ENCODE data around the gene KLHL24. TPM values are rescaled to one million over a fixed set of nuclear protein-coding genes. Genes with fewer than 3 reads are reported as not detected.
"Not testable (repeated sequence)": the region's sequence is repeated elsewhere in the genome, so short reads cannot be mapped to it uniquely, and the experiment has no call there.

Gene KLHL24
- total RNA-seq: 178 TPM

GRCh38 chr3:183635431-183636220 is at the start of gene KLHL24:
KLHL24 (plus strand) TSS chr3:183635623; CDS start chr3:183650357, 14,734 bp downstream.
- Histone ChIP-seq H3K36me3 (ENCODE audit: control insufficient read depth in 3 of 3, insufficient read depth in 3 of 3, low read length in 3 of 3) (peaks cover 0 to 4% (median 0%) of the 10 kb centered on the region in 3 donors), H3K27ac (ENCODE audit: low read depth, low read length) (peak within 1 kb of the TSS; percentile 100), H3K9me3 (ENCODE audit: control insufficient read depth in 3 of 3, low read length in 3 of 3) (no peaks in the 10 kb centered on the region), H3K27me3 (ENCODE audit: control insufficient read depth in 3 of 3, insufficient read depth in 3 of 3, low read length in 3 of 3) (no peaks in the 10 kb centered on the region), H3K4me3 (ENCODE audit: low read length in 3 of 3) (peak within 1 kb of the TSS; percentile 86 to 94 (median 90)), H3K9ac (ENCODE audit: low read depth in 1 of 3, low read length in 3 of 3) (peak within 1 kb of the TSS; percentile 97 to 100 (median 99)), H3K4me1 (ENCODE audit: control insufficient read depth in 3 of 3, insufficient read depth in 3 of 3, low read length in 3 of 3) (peaks cover 10 to 25% (median 21%) of the 10 kb centered on the region in 3 donors)

DNA sequence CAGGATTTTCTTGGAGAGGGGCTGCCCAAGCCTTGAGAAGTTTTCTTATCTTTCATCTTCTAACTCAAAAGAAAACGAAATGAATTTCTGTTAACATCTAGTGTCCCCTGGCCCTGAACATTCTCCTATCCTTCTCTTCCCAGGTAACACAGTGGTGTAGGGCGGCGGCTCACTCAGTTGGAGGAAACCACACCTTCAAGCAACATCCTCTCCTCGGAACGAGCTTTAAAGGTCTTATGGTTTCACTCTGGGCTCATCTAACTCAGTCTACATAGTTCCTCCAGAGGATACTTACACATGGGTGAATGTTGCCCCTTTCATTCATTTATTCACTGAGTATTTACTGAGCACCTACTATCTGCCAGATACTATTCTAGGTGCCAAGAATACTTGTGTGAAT is 48.9 kb upstream of the KLHL24 start:
- Histone ChIP-seq H3K27me3 (ENCODE audit: control insufficient read depth in 3 of 3, insufficient read depth in 3 of 3, low read length in 3 of 3) (no peaks in the 10 kb centered on the region), H3K27ac (ENCODE audit: low read depth, low read length) (no peak overlapping the region), H3K4me1 (ENCODE audit: control insufficient read depth in 3 of 3, insufficient read depth in 3 of 3, low read length in 3 of 3) (peaks cover 32 to 33% (median 32%) of the 10 kb centered on the region in 3 donors), H3K36me3 (ENCODE audit: control insufficient read depth in 3 of 3, insufficient read depth in 3 of 3, low read length in 3 of 3) (no peaks in the 10 kb centered on the region), H3K4me3 (ENCODE audit: low read length in 3 of 3) (no peak overlapping the region), H3K9ac (ENCODE audit: low read depth in 1 of 3, low read length in 3 of 3) (no peak overlapping the region), H3K9me3 (ENCODE audit: control insufficient read depth in 3 of 3, low read length in 3 of 3) (no peaks in the 10 kb centered on the region)

DNA sequence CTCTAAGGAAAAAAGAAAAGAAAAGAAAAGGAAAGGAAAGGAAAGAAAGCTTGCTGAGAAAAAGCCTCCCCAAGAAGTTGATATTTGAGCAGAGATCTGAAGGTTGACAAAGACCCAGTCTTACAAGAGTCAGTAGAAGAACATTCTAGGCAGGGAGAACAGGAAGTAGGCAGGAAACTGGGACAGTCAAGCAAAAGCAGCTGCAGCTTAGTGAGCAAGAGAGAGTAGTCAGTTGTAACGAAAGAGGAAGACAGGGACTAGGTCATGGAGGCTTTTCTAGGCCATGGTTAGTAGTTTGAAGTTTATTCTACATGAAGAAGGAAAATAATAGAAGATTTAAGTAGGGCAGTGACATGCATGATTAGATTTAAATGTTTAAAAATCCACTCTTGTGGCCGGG is 48.1 kb upstream of the KLHL24 start:
- H3K27ac ChIP-seq (ENCODE audit: low read depth, low read length): no peak overlapping the region
- H3K27me3 ChIP-seq (ENCODE audit: control insufficient read depth in 3 of 3, insufficient read depth in 3 of 3, low read length in 3 of 3): no peaks in the 10 kb centered on the region
- H3K9me3 ChIP-seq (ENCODE audit: control insufficient read depth in 3 of 3, low read length in 3 of 3): no peaks in the 10 kb centered on the region
- H3K4me3 ChIP-seq (ENCODE audit: low read length in 3 of 3): no peak overlapping the region
- no peaks in the 10 kb centered on the region for H3K36me3 ChIP-seq (ENCODE audit: control insufficient read depth in 3 of 3, insufficient read depth in 3 of 3, low read length in 3 of 3)
- peaks cover 27 to 31% (median 30%) of the 10 kb centered on the region in 3 donors for H3K4me1 ChIP-seq (ENCODE audit: control insufficient read depth in 3 of 3, insufficient read depth in 3 of 3, low read length in 3 of 3)
- no peak overlapping the region for H3K9ac ChIP-seq (ENCODE audit: low read depth in 1 of 3, low read length in 3 of 3)

GRCh38 chr3:183590442-183590841 is 45.0 kb upstream of the KLHL24 start:
- no peak overlapping the region for H3K4me3 ChIP-seq (ENCODE audit: low read length in 3 of 3)
- no peak overlapping the region for H3K27ac ChIP-seq (ENCODE audit: low read depth, low read length)
- H3K4me1 ChIP-seq (ENCODE audit: control insufficient read depth in 3 of 3, insufficient read depth in 3 of 3, low read length in 3 of 3): peaks cover 0 to 4% (median 2%) of the 10 kb centered on the region in 3 donors
- no peak overlapping the region for H3K9ac ChIP-seq (ENCODE audit: low read depth in 1 of 3, low read length in 3 of 3)
- H3K27me3 ChIP-seq (ENCODE audit: control insufficient read depth in 3 of 3, insufficient read depth in 3 of 3, low read length in 3 of 3): no peaks in the 10 kb centered on the region
- no peaks in the 10 kb centered on the region for H3K36me3 ChIP-seq (ENCODE audit: control insufficient read depth in 3 of 3, insufficient read depth in 3 of 3, low read length in 3 of 3)
- H3K9me3 ChIP-seq (ENCODE audit: control insufficient read depth in 3 of 3, low read length in 3 of 3): no peaks in the 10 kb centered on the region

DNA sequence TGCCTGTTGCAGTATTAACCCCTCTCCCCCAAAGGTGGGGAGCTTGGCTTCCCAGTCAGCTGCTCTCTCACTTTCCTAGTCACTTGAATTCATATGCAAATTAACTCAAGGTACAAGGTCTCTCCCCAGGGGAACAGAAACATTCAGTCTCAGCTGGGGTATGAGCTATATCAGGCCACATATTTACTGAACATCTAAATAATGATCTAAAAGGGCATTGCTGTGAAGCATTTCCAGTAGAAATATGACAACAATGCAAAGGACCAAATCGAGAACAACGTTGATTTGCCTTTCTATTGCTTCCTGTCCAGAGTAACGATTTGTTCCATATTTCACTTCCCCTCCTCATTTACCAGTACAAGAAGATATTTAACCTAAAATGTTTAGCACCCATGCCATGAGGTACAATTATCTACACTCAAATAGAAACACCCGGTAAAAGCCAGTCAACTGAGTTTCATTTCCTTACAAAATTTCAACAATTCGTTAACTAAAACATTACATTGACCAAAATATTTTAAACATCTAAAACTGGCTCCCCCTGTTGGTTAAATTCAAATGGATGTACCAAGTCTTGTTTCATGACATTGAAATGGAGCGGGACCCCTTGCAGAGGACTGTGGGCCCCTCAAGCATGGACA is 43.4 kb upstream of the KLHL24 start:
- Histone ChIP-seq H3K27ac (ENCODE audit: low read depth, low read length) (no peak overlapping the region), H3K9me3 (ENCODE audit: control insufficient read depth in 3 of 3, low read length in 3 of 3) (no peaks in the 10 kb centered on the region), H3K27me3 (ENCODE audit: control insufficient read depth in 3 of 3, insufficient read depth in 3 of 3, low read length in 3 of 3) (no peaks in the 10 kb centered on the region), H3K4me1 (ENCODE audit: control insufficient read depth in 3 of 3, insufficient read depth in 3 of 3, low read length in 3 of 3) (no peaks in the 10 kb centered on the region), H3K36me3 (ENCODE audit: control insufficient read depth in 3 of 3, insufficient read depth in 3 of 3, low read length in 3 of 3) (no peaks in the 10 kb centered on the region), H3K9ac (ENCODE audit: low read depth in 1 of 3, low read length in 3 of 3) (no peak overlapping the region), H3K4me3 (ENCODE audit: low read length in 3 of 3) (no peak overlapping the region)

DNA sequence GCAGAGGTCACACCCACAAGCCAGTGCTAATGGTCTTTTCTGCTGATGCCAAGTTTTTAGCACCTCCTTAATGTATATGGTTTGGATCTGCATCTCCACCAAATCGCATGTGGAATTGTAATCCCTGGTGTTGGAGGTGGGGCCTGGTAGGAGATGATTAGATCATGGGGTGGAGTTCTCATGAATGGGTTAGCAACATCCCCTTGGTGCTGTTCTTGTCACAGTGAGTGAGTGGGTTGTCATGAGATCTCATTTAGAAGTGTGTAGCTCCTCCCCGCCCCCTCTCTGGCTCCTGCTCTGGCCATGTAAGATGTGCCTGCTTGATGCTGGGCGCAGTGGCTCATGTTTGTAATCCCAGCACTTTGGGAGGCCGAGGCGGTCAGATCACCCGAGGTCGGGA is 42.6 kb upstream of the KLHL24 start:
- Histone ChIP-seq H3K4me3 (ENCODE audit: low read length in 3 of 3) (no peak overlapping the region), H3K9ac (ENCODE audit: low read depth in 1 of 3, low read length in 3 of 3) (no peak overlapping the region), H3K9me3 (ENCODE audit: control insufficient read depth in 3 of 3, low read length in 3 of 3) (no peaks in the 10 kb centered on the region), H3K4me1 (ENCODE audit: control insufficient read depth in 3 of 3, insufficient read depth in 3 of 3, low read length in 3 of 3) (no peaks in the 10 kb centered on the region), H3K27ac (ENCODE audit: low read depth, low read length) (no peak overlapping the region), H3K27me3 (ENCODE audit: control insufficient read depth in 3 of 3, insufficient read depth in 3 of 3, low read length in 3 of 3) (no peaks in the 10 kb centered on the region), H3K36me3 (ENCODE audit: control insufficient read depth in 3 of 3, insufficient read depth in 3 of 3, low read length in 3 of 3) (no peaks in the 10 kb centered on the region)

- Histone ChIP-seq H3K9me3 (ENCODE audit: control insufficient read depth in 3 of 3, low read length in 3 of 3) (no peaks in the 10 kb centered on the region), H3K36me3 (ENCODE audit: control insufficient read depth in 3 of 3, insufficient read depth in 3 of 3, low read length in 3 of 3) (no peaks in the 10 kb centered on the region), H3K27ac (ENCODE audit: low read depth, low read length) (no peak overlapping the region), H3K27me3 (ENCODE audit: control insufficient read depth in 3 of 3, insufficient read depth in 3 of 3, low read length in 3 of 3) (no peaks in the 10 kb centered on the region), H3K4me1 (ENCODE audit: control insufficient read depth in 3 of 3, insufficient read depth in 3 of 3, low read length in 3 of 3) (no peaks in the 10 kb centered on the region), H3K4me3 (ENCODE audit: low read length in 3 of 3) (no peak overlapping the region), H3K9ac (ENCODE audit: low read depth in 1 of 3, low read length in 3 of 3) (no peak overlapping the region)
Observed at GRCh38 chr3:183594636-183595035, 40.8 kb upstream of the KLHL24 start.

- Histone ChIP-seq H3K4me3 (ENCODE audit: low read length in 3 of 3) (no peak overlapping the region), H3K9me3 (ENCODE audit: control insufficient read depth in 3 of 3, low read length in 3 of 3) (no peaks in the 10 kb centered on the region), H3K4me1 (ENCODE audit: control insufficient read depth in 3 of 3, insufficient read depth in 3 of 3, low read length in 3 of 3) (no peaks in the 10 kb centered on the region), H3K27ac (ENCODE audit: low read depth, low read length) (no peak overlapping the region), H3K9ac (ENCODE audit: low read depth in 1 of 3, low read length in 3 of 3) (no peak overlapping the region), H3K27me3 (ENCODE audit: control insufficient read depth in 3 of 3, insufficient read depth in 3 of 3, low read length in 3 of 3) (no peaks in the 10 kb centered on the region), H3K36me3 (ENCODE audit: control insufficient read depth in 3 of 3, insufficient read depth in 3 of 3, low read length in 3 of 3) (no peaks in the 10 kb centered on the region)
Observed at GRCh38 chr3:183597959-183598358, 37.5 kb upstream of the KLHL24 start.

DNA sequence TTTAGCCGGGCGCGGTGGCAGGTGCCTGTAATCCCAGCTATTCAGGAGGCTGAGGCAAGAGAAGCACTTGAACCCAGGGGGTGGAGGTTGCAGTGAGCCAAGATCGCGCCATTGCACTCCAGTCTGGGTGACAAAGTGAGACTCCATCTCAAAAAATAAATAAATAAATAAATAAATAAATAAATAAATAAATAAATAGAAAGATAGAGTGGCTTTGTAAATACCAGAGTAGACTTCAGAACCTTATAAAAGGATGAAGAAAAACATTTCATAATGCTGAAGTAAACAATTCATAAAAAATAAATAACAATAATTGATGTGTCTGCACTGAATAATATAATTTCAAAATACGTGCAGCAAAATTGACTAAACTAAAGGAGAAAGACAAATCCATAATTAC is 24.1 kb upstream of the KLHL24 start:
- not testable (repeated sequence) for H3K36me3 ChIP-seq (ENCODE audit: control insufficient read depth in 3 of 3, insufficient read depth in 3 of 3, low read length in 3 of 3); H3K4me3 ChIP-seq (ENCODE audit: low read length in 3 of 3); H3K27ac ChIP-seq (ENCODE audit: low read depth, low read length); H3K9me3 ChIP-seq (ENCODE audit: control insufficient read depth in 3 of 3, low read length in 3 of 3); H3K27me3 ChIP-seq (ENCODE audit: control insufficient read depth in 3 of 3, insufficient read depth in 3 of 3, low read length in 3 of 3); H3K9ac ChIP-seq (ENCODE audit: low read depth in 1 of 3, low read length in 3 of 3); H3K4me1 ChIP-seq (ENCODE audit: control insufficient read depth in 3 of 3, insufficient read depth in 3 of 3, low read length in 3 of 3)

Data from skeletal muscle tissue (tissue), 4 donors.